Measurements from ENCODE around the gene CDH12. TPM values are rescaled to one million over a fixed set of nuclear protein-coding genes. Genes with fewer than 3 reads are reported as not detected.

Gene CDH12
- total RNA-seq, 1 experiment from 2014 or later: not detected

DNA sequence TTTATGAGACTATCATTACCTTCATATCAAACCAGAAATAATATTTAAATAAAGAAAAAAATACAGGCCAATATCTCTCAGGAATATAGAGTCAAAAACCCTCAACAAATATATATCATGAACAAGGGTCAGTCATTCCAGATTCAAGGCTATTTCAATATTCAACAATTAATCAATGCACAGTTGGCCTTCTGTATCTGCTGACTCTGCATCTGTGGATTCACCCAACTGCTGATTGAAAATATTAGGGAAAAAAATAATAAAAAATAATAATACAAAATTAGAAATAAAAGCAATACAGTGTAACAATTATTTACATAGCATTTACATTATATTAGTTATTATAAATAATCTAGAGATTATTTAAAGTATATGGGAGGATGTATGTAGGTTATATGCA, 1114.0 kb downstream of the CDH12 start:
- in situ Hi-C loops (cut with HindIII; ENCODE audit: low sequenced_read_pairs): no loop called here
- no peak for DNase-seq (ENCODE audit: low spot score)

DNA sequence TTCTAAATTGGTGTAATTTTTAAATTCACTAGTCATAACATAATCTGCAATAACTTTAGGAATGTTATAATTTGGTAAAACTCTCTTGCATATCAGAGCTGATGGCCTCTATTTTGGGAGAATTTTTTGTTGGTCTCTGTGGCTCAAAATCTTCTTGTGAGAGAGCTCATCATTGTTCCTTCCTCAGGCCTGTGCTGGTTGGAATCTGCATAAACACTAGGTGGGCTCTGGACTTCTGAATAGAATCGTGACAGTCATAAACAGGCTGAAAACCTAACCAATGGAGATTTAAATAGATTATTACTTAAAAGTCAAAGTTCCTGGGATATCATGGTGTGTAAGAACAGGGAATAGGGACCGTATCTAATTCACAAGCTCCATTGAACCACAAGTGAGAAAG, 1129.6 kb downstream of the CDH12 start:
- DNase-seq (ENCODE audit: low spot score): no peak

DNA sequence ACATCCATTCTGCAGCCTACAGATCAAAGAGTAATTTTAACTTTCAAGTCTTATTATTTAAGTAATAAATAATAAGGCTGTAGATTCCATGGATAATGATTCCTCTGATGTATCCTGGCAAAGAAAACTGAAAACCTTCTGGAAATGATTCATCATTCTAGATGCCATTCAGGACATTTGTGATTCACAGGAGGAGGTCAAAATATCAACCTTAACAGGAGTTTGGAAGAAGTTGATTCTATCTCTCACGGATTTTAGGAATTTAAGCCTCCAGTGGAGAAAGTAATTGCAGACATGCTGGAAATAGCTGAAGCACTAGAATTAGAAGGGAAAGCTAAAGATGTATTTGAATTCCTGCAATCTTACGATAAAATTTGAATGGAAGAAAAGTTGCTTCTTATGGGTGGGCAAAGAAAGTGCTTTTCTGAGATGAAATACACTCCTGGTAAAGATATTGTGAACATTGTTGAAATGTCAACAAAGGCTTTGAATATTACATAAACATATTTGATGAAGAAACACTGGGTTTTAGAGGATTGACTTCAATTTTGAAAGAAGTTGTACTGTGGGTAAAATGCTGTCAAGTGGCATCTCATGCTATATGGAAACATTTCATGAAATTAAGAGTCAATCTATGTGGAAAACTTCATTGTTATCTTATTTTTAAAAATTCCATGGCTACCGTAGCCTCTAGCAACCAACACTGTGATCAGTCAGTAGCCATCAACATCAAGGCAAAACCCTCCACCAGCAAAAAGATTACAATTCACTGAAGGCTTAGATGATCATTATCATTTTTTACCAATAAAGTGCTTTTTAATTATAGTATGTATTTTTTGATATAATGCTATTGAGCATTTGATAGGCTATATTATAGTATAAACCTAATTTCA, 1141.0 kb downstream of the CDH12 start:
- peak; percentile 14 for DNase-seq (ENCODE audit: low spot score)
- in situ Hi-C loops (cut with HindIII; ENCODE audit: low sequenced_read_pairs): no loop called here

More for the DNA sequence above, 1129.6 kb downstream of the CDH12 start:
- in situ Hi-C loops (cut with HindIII; ENCODE audit: low sequenced_read_pairs): no loop called here

DNA sequence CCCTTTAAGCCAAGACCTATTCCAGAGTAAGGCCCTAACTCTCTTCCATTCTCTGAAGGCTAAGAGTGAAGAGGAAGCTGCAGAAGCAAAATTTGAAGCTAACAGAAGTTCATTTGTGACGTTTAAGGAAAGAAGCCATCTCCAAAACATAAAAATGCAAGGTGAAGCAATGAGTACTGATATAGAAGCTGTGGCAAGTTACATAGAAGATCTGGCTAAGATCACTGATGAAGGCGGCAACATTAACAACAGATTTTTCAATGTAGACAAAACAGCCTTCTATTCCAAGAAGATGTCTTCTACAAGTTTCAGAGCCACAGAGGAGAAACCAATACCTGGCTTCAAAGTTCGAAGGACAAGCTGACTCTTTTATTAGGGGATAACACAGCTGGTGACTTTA, 1143.4 kb downstream of the CDH12 start:
- no peak for DNase-seq (ENCODE audit: low spot score)
- in situ Hi-C loops (cut with HindIII; ENCODE audit: low sequenced_read_pairs): no loop called here

DNA sequence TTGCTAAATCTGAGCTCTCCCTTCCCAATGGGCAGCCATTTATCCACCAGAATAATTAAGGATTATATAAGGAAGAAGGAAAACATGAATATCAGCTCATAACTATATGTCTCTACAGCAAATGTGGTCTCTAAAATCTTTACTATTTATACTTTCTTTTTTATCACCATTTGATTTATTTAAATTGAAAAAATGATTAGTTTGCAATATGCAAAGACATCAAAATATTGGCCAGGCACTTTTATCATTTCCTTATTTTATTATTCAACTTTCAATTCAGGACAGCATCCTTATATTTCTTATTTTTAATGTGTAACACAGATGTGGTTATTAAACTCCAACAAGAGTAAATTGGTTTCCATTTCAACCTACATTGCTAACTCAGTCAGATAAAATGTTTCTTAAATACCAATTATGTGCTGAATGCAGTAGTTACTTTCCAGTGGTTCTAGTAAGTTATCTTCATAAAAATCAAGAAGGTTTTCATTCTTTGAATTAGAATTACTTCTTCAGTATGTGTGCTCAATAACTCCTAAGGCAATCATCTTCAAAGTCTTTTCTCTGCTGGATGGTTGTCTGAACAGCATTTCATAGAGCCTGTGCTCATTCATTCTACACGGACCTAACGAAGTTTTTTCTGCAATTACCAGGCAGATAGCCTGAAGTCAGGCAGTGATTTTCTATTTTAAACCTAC, 1148.0 kb downstream of the CDH12 start:
- no peak for DNase-seq (ENCODE audit: low spot score)
- in situ Hi-C loops (cut with HindIII; ENCODE audit: low sequenced_read_pairs): no loop called here

DNA sequence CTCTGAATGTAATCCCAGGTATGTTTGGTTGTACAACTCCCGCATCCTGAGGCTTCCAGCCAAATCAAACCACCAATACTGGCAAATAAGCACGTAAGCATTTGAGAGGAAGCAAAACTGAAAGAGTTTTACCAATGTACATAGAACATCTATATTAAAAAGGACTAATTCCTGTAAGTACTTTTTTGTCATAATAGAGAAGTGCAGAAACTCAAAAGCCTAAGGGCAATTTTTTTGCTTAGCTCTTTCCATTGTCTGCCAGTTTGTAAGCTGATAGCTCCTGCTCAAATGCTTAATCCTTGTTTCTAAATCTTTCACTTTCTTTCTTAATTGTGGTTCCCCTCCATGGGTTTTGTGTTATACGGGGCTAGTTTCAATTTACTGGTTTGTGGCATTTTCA, 1151.8 kb downstream of the CDH12 start:
- in situ Hi-C loops (cut with HindIII; ENCODE audit: low sequenced_read_pairs): no loop called here
- no peak for DNase-seq (ENCODE audit: low spot score)
